CD14-positive monocyte (primary cell): ENCODE data around the gene CFAP70. TPM values are rescaled to one million over a fixed set of nuclear protein-coding genes. Genes with fewer than 3 reads are reported as not detected.

Experiments used
- DNase-seq, 3 donors: peaks; one replicate each; pipeline ENCODE4 v3.0.0-alpha.2; 2011 to 2022
- H2AFZ ChIP-seq: 2 replicates; pipeline ENCODE4 v1.6.0; 2012; ENCODE audit warnings: mild to moderate bottlenecking, low read depth, low read length, inconsistent platforms; ENCODE audit not compliant: insufficient read depth, poor library complexity, severe bottlenecking
- H3K27ac ChIP-seq, 2 donors: 1 replicate in 1 of 2; 2 replicates in 1 of 2; pipeline ENCODE4 v1.5.1; 2012 to 2013; ENCODE audit warnings: low read length in 2 of 2, control low read depth in 1 of 2, inconsistent platforms in 1 of 2, low read depth in 1 of 2, mild to moderate bottlenecking in 1 of 2
- H3K27me3 ChIP-seq, 2 donors: one replicate each; pipeline versions ENCODE4 v1.6.0 to v1.6.1; 2011 to 2013; ENCODE audit warnings: low read length in 2 of 2; ENCODE audit not compliant: control insufficient read depth in 2 of 2, insufficient read depth in 2 of 2
- H3K36me3 ChIP-seq, 2 donors: replicated peaks in 1 of 2; 1 replicate in 1 of 2; 2 replicates in 1 of 2; pipeline versions ENCODE4 v1.5.1 to v1.6.1; 2012 to 2013; ENCODE audit warnings: low read length in 2 of 2, control low read depth in 1 of 2, inconsistent platforms in 1 of 2, mild to moderate bottlenecking in 1 of 2; ENCODE audit not compliant: insufficient read depth in 2 of 2, control insufficient read depth in 1 of 2
- H3K4me1 ChIP-seq, 2 donors: 1 replicate in 1 of 2; 2 replicates in 1 of 2; pipeline versions ENCODE4 v1.5.1 to v1.6.1; 2012 to 2013; ENCODE audit warnings: low read length in 2 of 2, control low read depth in 1 of 2, inconsistent platforms in 1 of 2, mild to moderate bottlenecking in 1 of 2, moderate library complexity in 1 of 2; ENCODE audit not compliant: insufficient read depth in 2 of 2, control insufficient read depth in 1 of 2
- H3K4me2 ChIP-seq: replicated peaks from 2 replicates; pipeline ENCODE3; 2012; ENCODE audit warnings: low read length, moderate library complexity, mild to moderate bottlenecking; ENCODE audit not compliant: poor library complexity, severe bottlenecking; ENCODE audit errors: extremely low read depth
- H3K4me3 ChIP-seq, 3 experiments: fragments of 200-600 bp in 1 of 3; sonication (generic) in 1 of 3; replicated peaks in 1 of 3; 1 replicate in 2 of 3; 2 replicates in 1 of 3; pipeline ENCODE4 v1.5.1; 2011 to 2013; ENCODE audit warnings: low read length in 3 of 3, mild to moderate bottlenecking in 3 of 3, control low read depth in 2 of 3, low read depth in 2 of 3, inconsistent platforms in 1 of 3, moderate library complexity in 1 of 3
- H3K79me2 ChIP-seq: 2 replicates; pipeline ENCODE4 v1.6.0; 2012; ENCODE audit warnings: mild to moderate bottlenecking, control low read depth, inconsistent platforms, low read length, moderate library complexity; ENCODE audit not compliant: insufficient read depth
- H3K9ac ChIP-seq: 2 replicates; pipeline ENCODE4 v1.6.0; 2017; ENCODE audit warnings: low read length, mild to moderate bottlenecking; ENCODE audit not compliant: insufficient read depth, poor library complexity, severe bottlenecking
- H3K9me3 ChIP-seq, 2 donors: replicated peaks in 1 of 2; 1 replicate in 1 of 2; 2 replicates in 1 of 2; pipeline versions ENCODE4 v1.5.1 to v1.6.1; 2012 to 2013; ENCODE audit warnings: low read length in 2 of 2, control low read depth in 1 of 2; ENCODE audit not compliant: control insufficient read depth in 1 of 2, insufficient read depth in 1 of 2
- H4K20me1 ChIP-seq: 2 replicates; pipeline ENCODE4 v1.6.0; 2012; ENCODE audit warnings: mild to moderate bottlenecking, low read length, control low read depth, moderate library complexity; ENCODE audit not compliant: insufficient read depth
- H3K27ac Mint-ChIP-seq, 7 donors: one replicate each; pipeline ENCODE4 v1.8.0; 2020; ENCODE audit warnings: mild to moderate bottlenecking in 7 of 7, mixed read lengths in 7 of 7, moderate library complexity in 6 of 7, inconsistent platforms in 2 of 7
- H3K27me3 Mint-ChIP-seq, 3 donors: one replicate each; pipeline ENCODE4 v1.8.0; 2021 to 2022; ENCODE audit warnings: low read depth in 3 of 3, mild to moderate bottlenecking in 3 of 3, mixed read lengths in 3 of 3, moderate library complexity in 3 of 3, inconsistent platforms in 1 of 3
- H3K36me3 Mint-ChIP-seq, 2 donors: one replicate each; pipeline ENCODE4 v1.8.0; 2020; ENCODE audit warnings: mixed read lengths in 2 of 2, inconsistent platforms in 1 of 2, mild to moderate bottlenecking in 1 of 2
- H3K4me1 Mint-ChIP-seq: one replicate; pipeline ENCODE4 v1.8.0; 2020; ENCODE audit warnings: mild to moderate bottlenecking, mixed read lengths
- H3K4me3 Mint-ChIP-seq, 2 donors: one replicate each; pipeline ENCODE4 v1.8.0; 2020; ENCODE audit warnings: mild to moderate bottlenecking in 2 of 2, mixed read lengths in 2 of 2, moderate library complexity in 1 of 2
- H3K9me3 Mint-ChIP-seq, 7 donors: one replicate each; pipeline ENCODE4 v1.8.0; 2020 to 2022; ENCODE audit warnings: mixed read lengths in 7 of 7, mild to moderate bottlenecking in 6 of 7, moderate library complexity in 6 of 7, inconsistent platforms in 2 of 7
- CTCF ChIP-seq: fragments of 200-600 bp; IDR thresholded peaks from one replicate; pipeline ENCODE4 v1.8.0; 2022; ENCODE audit warnings: antibody characterized with exemption, mild to moderate bottlenecking
- WGBS: methylation state at CpG from one replicate; pipeline ENCODE4 v1.1.5; 2013; ENCODE audit warnings: missing lambda C conversion rate; ENCODE audit not compliant: insufficient coverage; 5-methylcytosine and 5-hydroxymethylcytosine counted together
- intact Hi-C, 2 donors: fragments of 100-400 bp; cut with micrococcal nuclease; formaldehyde crosslinking; loops; one replicate each; pipeline versions ENCODE4 v1.15.0 to v1.15.1; 2023
- polyA plus RNA-seq, 3 donors: library from polyadenylated mRNA; depleted of rRNA in 1 of 3; unstranded in 2 of 3; stranded (reverse) in 1 of 3; fragments of 300-500 nt in 2 of 3; fragments of >200 nt in 1 of 3; fragmentation: Illumina TruSeq in 2 of 3; gene quantifications; 1 replicate in 2 of 3; 2 replicates in 1 of 3; pipeline ENCODE4 v1.2.3, GENCODE V29; 2012 to 2021

The CFAP70 gene
- polyA plus RNA-seq, 3 donors = 0.13 to 1.1 TPM; not detected in 1

- Histone ChIP-seq H3K9me3 (no peaks in the 10 kb centered on the region), H4K20me1 (no peaks in the 10 kb centered on the region), H3K4me1 (no peaks in the 10 kb centered on the region), H3K36me3 (no peaks in the 10 kb centered on the region), H3K4me2 (no peak overlapping the region), H3K4me3 (no peak overlapping the region), H2AFZ (no peak overlapping the region), H3K9ac (no peak overlapping the region), H3K79me2 (no peaks in the 10 kb centered on the region), H3K27ac (no peak overlapping the region), H3K27me3 (no peaks in the 10 kb centered on the region)
- Mint-ChIP-seq H3K27me3 (peaks cover 0 to 3% (median 3%) of the 10 kb centered on the region in 3 donors), H3K36me3 (no peaks in the 10 kb centered on the region), H3K27ac (no peak overlapping the region), H3K4me1 (no peaks in the 10 kb centered on the region), H3K9me3 (peaks cover 0 to 2% (median 0%) of the 10 kb centered on the region in 7 donors), H3K4me3 (no peak overlapping the region)
- WGBS = no CpG with 5 or more reads among the region's 3 CpGs
- intact Hi-C loops = no loop called here
- no peak for DNase-seq
- no peak for TF ChIP-seq CTCF
Observed at GRCh38 chr10:73296946-73297345, 61.7 kb downstream of the CFAP70 start.

- Histone ChIP-seq H3K9ac (no peak overlapping the region), H2AFZ (no peak overlapping the region), H3K79me2 (no peaks in the 10 kb centered on the region), H3K27me3 (no peaks in the 10 kb centered on the region), H3K4me3 (no peak overlapping the region), H3K4me2 (no peak overlapping the region), H3K9me3 (no peaks in the 10 kb centered on the region), H3K36me3 (no peaks in the 10 kb centered on the region), H4K20me1 (no peaks in the 10 kb centered on the region), H3K4me1 (no peaks in the 10 kb centered on the region), H3K27ac (no peak overlapping the region)
- Mint-ChIP-seq H3K9me3 (peaks cover 0 to 6% (median 3%) of the 10 kb centered on the region in 7 donors), H3K36me3 (no peaks in the 10 kb centered on the region), H3K4me3 (no peak overlapping the region), H3K27me3 (peaks cover 0 to 3% (median 3%) of the 10 kb centered on the region in 3 donors), H3K27ac (no peak overlapping the region), H3K4me1 (no peaks in the 10 kb centered on the region)
- WGBS = 100% methylated on average over 1 of the region's 3 CpGs
- DNase-seq = no peak
- no peak for TF ChIP-seq CTCF
- intact Hi-C loops = no loop called here
Observed at GRCh38 chr10:73293461-73293860, 65.2 kb downstream of the CFAP70 start.
